Loucy (cell line): Measurements from ENCODE around the gene WDR26.

ENCODE experiments used
- H2AFZ ChIP-seq: fragments of 200-600 bp; sonication (generic); 2 replicates; pipeline ENCODE4 v1.6.0; 2016; ENCODE audit warnings: antibody characterized with exemption, mild to moderate bottlenecking, low read length, moderate library complexity
- H3F3A ChIP-seq: fragments of 200-600 bp; 2 replicates; pipeline ENCODE4 v1.6.0; 2016; ENCODE audit warnings: antibody characterized with exemption, low read depth, mild to moderate bottlenecking
- H3K27me3 ChIP-seq: fragments of 200-600 bp; sonication (generic); 2 replicates; pipeline ENCODE4 v1.6.1; 2014; ENCODE audit warnings: low read length, mild to moderate bottlenecking; ENCODE audit not compliant: insufficient read depth, poor library complexity, severe bottlenecking
- H3K36me3 ChIP-seq: fragments of 200-600 bp; sonication (generic); 2 replicates; pipeline ENCODE4 v1.6.1; 2016; ENCODE audit warnings: low read length; ENCODE audit not compliant: insufficient read depth
- H3K4me1 ChIP-seq: fragments of 200-600 bp; sonication (generic); 2 replicates; pipeline ENCODE4 v1.5.1; 2014; ENCODE audit warnings: low read length, mild to moderate bottlenecking; ENCODE audit not compliant: insufficient read depth, poor library complexity, severe bottlenecking
- H3K4me2 ChIP-seq: fragments of 200-600 bp; sonication (generic); 2 replicates; pipeline ENCODE4 v1.6.0; 2014; ENCODE audit warnings: antibody characterized with exemption, low read length, low read depth, mild to moderate bottlenecking; ENCODE audit not compliant: poor library complexity, severe bottlenecking
- H3K4me3 ChIP-seq: fragments of 200-600 bp; sonication (generic); 2 replicates; pipeline ENCODE4 v1.5.1; 2014; ENCODE audit warnings: low read length, mild to moderate bottlenecking, mixed read lengths; ENCODE audit not compliant: poor library complexity, severe bottlenecking
- H3K79me2 ChIP-seq: fragments of 200-600 bp; sonication (generic); 2 replicates; pipeline ENCODE4 v1.6.1; 2014; ENCODE audit warnings: low read length; ENCODE audit not compliant: insufficient read depth
- H3K9ac ChIP-seq: fragments of 200-600 bp; sonication (generic); 2 replicates; pipeline ENCODE4 v1.6.0; 2014; ENCODE audit warnings: mild to moderate bottlenecking, low read depth, low read length, moderate library complexity; ENCODE audit not compliant: poor library complexity, severe bottlenecking
- H3K9me2 ChIP-seq: fragments of 200-600 bp; sonication (generic); replicated peaks from 2 replicates; pipeline ENCODE4 v1.6.1; 2016; ENCODE audit warnings: low read depth, low read length, mixed read lengths
- H3K9me3 ChIP-seq: fragments of 200-600 bp; sonication (generic); 2 replicates; pipeline ENCODE4 v1.6.1; 2014; ENCODE audit warnings: mild to moderate bottlenecking, antibody characterized with exemption, low read length, low read depth; ENCODE audit not compliant: insufficient read depth
- H4K20me1 ChIP-seq: fragments of 200-600 bp; sonication (generic); 2 replicates; pipeline ENCODE4 v1.6.0; 2014; ENCODE audit warnings: antibody characterized with exemption, low read length, mild to moderate bottlenecking; ENCODE audit not compliant: insufficient read depth, poor library complexity, severe bottlenecking
- CTCF ChIP-seq: fragments of 200-600 bp; sonication (generic); conservative IDR thresholded peaks from 2 replicates; pipeline ENCODE4 v1.5.1; 2014; ENCODE audit warnings: mild to moderate bottlenecking, antibody characterized with exemption, low read length
- EZH2phosphoT487 ChIP-seq: fragments of 200-600 bp; IDR thresholded peaks from 2 replicates; pipeline ENCODE4 v1.6.1; 2018; ENCODE audit warnings: antibody characterized with exemption, mild to moderate bottlenecking, moderate library complexity, borderline replicate concordance

Gene WDR26

GRCh38 chr1:224438989-224439388 lies 4.4 kb upstream of the WDR26 start:
- no peaks in the 10 kb centered on the region for H3K9me3 ChIP-seq
- no peaks in the 10 kb centered on the region for H3K36me3 ChIP-seq
- H3K9ac ChIP-seq, result no peak overlapping the region
- peaks cover 22% of the 10 kb centered on the region for H3K4me1 ChIP-seq
- TF ChIP-seq CTCF, result no peak
- no peak for TF ChIP-seq EZH2phosphoT487
- peaks cover 18% of the 10 kb centered on the region for H3K79me2 ChIP-seq
- no peaks in the 10 kb centered on the region for H3K27me3 ChIP-seq
- H2AFZ ChIP-seq, result no peak overlapping the region
- no peaks in the 10 kb centered on the region for H3F3A ChIP-seq
- H3K4me2 ChIP-seq, result no peak overlapping the region
- no peak overlapping the region for H3K4me3 ChIP-seq
- peaks cover 2% of the 10 kb centered on the region for H4K20me1 ChIP-seq
- no peaks in the 10 kb centered on the region for H3K9me2 ChIP-seq

GRCh38 chr1:224435999-224436398 lies 1.4 kb upstream of the WDR26 start:
- Histone ChIP-seq H3K9me2 (no peaks in the 10 kb centered on the region), H3F3A (no peaks in the 10 kb centered on the region), H3K4me2 (peak overlapping the region; percentile 95), H3K79me2 (peaks cover 48% of the 10 kb centered on the region), H3K9ac (peak overlapping the region; percentile 80), H3K36me3 (no peaks in the 10 kb centered on the region), H2AFZ (no peak overlapping the region), H3K27me3 (no peaks in the 10 kb centered on the region), H4K20me1 (peaks cover 32% of the 10 kb centered on the region), H3K9me3 (no peaks in the 10 kb centered on the region), H3K4me3 (peak overlapping the region; percentile 96), H3K4me1 (peaks cover 41% of the 10 kb centered on the region)
- TF ChIP-seq CTCF, result no peak
- no peak for TF ChIP-seq EZH2phosphoT487

- Histone ChIP-seq H3K4me2 (peak overlapping the region; percentile 95), H3K4me1 (peaks cover 45% of the 10 kb centered on the region), H3F3A (peaks cover 4% of the 10 kb centered on the region), H3K36me3 (no peaks in the 10 kb centered on the region), H3K27me3 (no peaks in the 10 kb centered on the region), H4K20me1 (peaks cover 38% of the 10 kb centered on the region), H2AFZ (peak overlapping the region; percentile 99), H3K9me2 (no peaks in the 10 kb centered on the region), H3K9ac (peak overlapping the region; percentile 80), H3K9me3 (no peaks in the 10 kb centered on the region), H3K79me2 (peaks cover 54% of the 10 kb centered on the region), H3K4me3 (peak overlapping the region; percentile 96)
- TF ChIP-seq EZH2phosphoT487 (no peak), CTCF (no peak)
These were observed 744 bp upstream of the WDR26 start for GRCh38 chr1:224435318-224435763.
